Measurements from ENCODE around the gene CTAG1B.
"Not testable (repeated sequence)": the region's sequence is repeated elsewhere in the genome, so short reads cannot be mapped to it uniquely, and the experiment has no call there.

- TF ChIP-seq CTCF (IDR thresholded peaks at IDR 0.05; ENCODE audit: low read length); EZH2 (IDR thresholded peaks at IDR 0.05; ENCODE audit: borderline replicate concordance, low read length): not testable (repeated sequence)
Measured at GRCh38 chrX:154608823-154609222, 10.3 kb downstream of the CTAG1B start.

All from OCI-LY1 (cell line).